Nephron (organoid): ENCODE data around the gene CES4A.

Source experiments
- H3K27ac Mint-ChIP-seq, 3 experiments: 2 replicates each; pipeline ENCODE4 v1.8.0; 2020; ENCODE audit warnings: mixed read lengths in 3 of 3, mild to moderate bottlenecking in 2 of 3, moderate library complexity in 1 of 3
- H3K27me3 Mint-ChIP-seq: 2 replicates; pipeline ENCODE4 v1.8.0; 2021; ENCODE audit warnings: low read depth, mild to moderate bottlenecking, moderate library complexity, mixed read lengths
- H3K36me3 Mint-ChIP-seq: 2 replicates; pipeline ENCODE4 v1.8.0; 2020; ENCODE audit warnings: low read depth, mixed read lengths
- H3K4me1 Mint-ChIP-seq: 2 replicates; pipeline ENCODE4 v1.8.0; 2020; ENCODE audit warnings: mixed read lengths
- H3K4me3 Mint-ChIP-seq, 3 experiments: 2 replicates each; pipeline ENCODE4 v1.8.0; 2020; ENCODE audit warnings: mild to moderate bottlenecking in 3 of 3, mixed read lengths in 3 of 3, moderate library complexity in 2 of 3
- H3K9me3 Mint-ChIP-seq: 2 replicates; pipeline ENCODE4 v1.8.0; 2020; ENCODE audit warnings: mixed read lengths
- CTCF ChIP-seq, 3 experiments: fragments of 200-600 bp; sonication (generic); IDR thresholded peaks; one replicate each; pipeline ENCODE4 v1.5.0; 2021; ENCODE audit warnings: antibody characterized with exemption in 3 of 3; ENCODE audit not compliant: unreplicated experiment in 3 of 3

The CES4A gene

GRCh38 chr16:67043420-67043819, 55.0 kb downstream of the CES4A start:
- Mint-ChIP-seq H3K9me3 (no peaks in the 10 kb centered on the region), H3K27ac (no peak overlapping the region), H3K27me3 (no peaks in the 10 kb centered on the region), H3K4me3 (no peak overlapping the region), H3K4me1 (peaks cover 11% of the 10 kb centered on the region), H3K36me3 (peaks cover 31% of the 10 kb centered on the region)
- TF ChIP-seq CTCF (IDR thresholded peaks at IDR 0.05; ENCODE audit: unreplicated experiment in 3 of 3) = no peak

GRCh38 chr16:67050796-67051195, 62.4 kb downstream of the CES4A start:
- no peaks in the 10 kb centered on the region for H3K9me3 Mint-ChIP-seq
- no peaks in the 10 kb centered on the region for H3K27me3 Mint-ChIP-seq
- peaks cover 4% of the 10 kb centered on the region for H3K4me1 Mint-ChIP-seq
- no peak overlapping the region for H3K27ac Mint-ChIP-seq
- no peak overlapping the region for H3K4me3 Mint-ChIP-seq
- peaks cover 38% of the 10 kb centered on the region for H3K36me3 Mint-ChIP-seq
- no peak for TF ChIP-seq CTCF (IDR thresholded peaks at IDR 0.05; ENCODE audit: unreplicated experiment in 3 of 3)

GRCh38 chr16:67052399-67052798, 64.0 kb downstream of the CES4A start:
- peaks cover 35% of the 10 kb centered on the region for H3K36me3 Mint-ChIP-seq
- H3K4me3 Mint-ChIP-seq = no peak overlapping the region
- peaks cover 11% of the 10 kb centered on the region for H3K4me1 Mint-ChIP-seq
- no peaks in the 10 kb centered on the region for H3K27me3 Mint-ChIP-seq
- no peaks in the 10 kb centered on the region for H3K9me3 Mint-ChIP-seq
- H3K27ac Mint-ChIP-seq = no peak overlapping the region
- TF ChIP-seq CTCF (IDR thresholded peaks at IDR 0.05; ENCODE audit: unreplicated experiment in 3 of 3) = no peak

GRCh38 chr16:67053767-67054334, 65.5 kb downstream of the CES4A start:
- Mint-ChIP-seq H3K27me3 (no peaks in the 10 kb centered on the region), H3K36me3 (peaks cover 33% of the 10 kb centered on the region), H3K4me3 (no peak overlapping the region), H3K9me3 (no peaks in the 10 kb centered on the region), H3K4me1 (peaks cover 11% of the 10 kb centered on the region), H3K27ac (peak overlapping the region in 1 of 3 experiments; percentile 39)
- TF ChIP-seq CTCF (IDR thresholded peaks at IDR 0.05; ENCODE audit: unreplicated experiment in 3 of 3) = no peak

GRCh38 chr16:67054901-67055300, 66.5 kb downstream of the CES4A start:
- no peak overlapping the region for H3K4me3 Mint-ChIP-seq
- H3K36me3 Mint-ChIP-seq = peaks cover 40% of the 10 kb centered on the region
- no peaks in the 10 kb centered on the region for H3K9me3 Mint-ChIP-seq
- H3K4me1 Mint-ChIP-seq = peaks cover 11% of the 10 kb centered on the region
- H3K27me3 Mint-ChIP-seq = no peaks in the 10 kb centered on the region
- TF ChIP-seq CTCF (IDR thresholded peaks at IDR 0.05; ENCODE audit: unreplicated experiment in 3 of 3) = no peak
- H3K27ac Mint-ChIP-seq = no peak overlapping the region

GRCh38 chr16:67055712-67056487, 67.5 kb downstream of the CES4A start:
- peaks cover 11% of the 10 kb centered on the region for H3K4me1 Mint-ChIP-seq
- H3K27me3 Mint-ChIP-seq = no peaks in the 10 kb centered on the region
- H3K36me3 Mint-ChIP-seq = peaks cover 50% of the 10 kb centered on the region
- no peak for TF ChIP-seq CTCF (IDR thresholded peaks at IDR 0.05; ENCODE audit: unreplicated experiment in 3 of 3)
- no peak overlapping the region for H3K4me3 Mint-ChIP-seq
- no peaks in the 10 kb centered on the region for H3K9me3 Mint-ChIP-seq
- no peak overlapping the region for H3K27ac Mint-ChIP-seq
